GM21619 (cell line): Measurements from ENCODE around the gene AMIGO1.
"Not testable (repeated sequence)": the region's sequence is repeated elsewhere in the genome, so short reads cannot be mapped to it uniquely, and the experiment has no call there.

Source experiments
- ATAC-seq: cut with Tn5 transposase; IDR thresholded peaks from one replicate; pipeline ENCODE4 v1.9.1; 2021; ENCODE audit not compliant: unreplicated experiment

Gene AMIGO1

GRCh38 chr1:109485001-109485400 is 24.5 kb downstream of the AMIGO1 start:
- ATAC-seq, result no peak

- no peak for ATAC-seq
Measured at GRCh38 chr1:109484519-109484975, 25.0 kb downstream of the AMIGO1 start.

- peak; percentile 72 for ATAC-seq
Measured at GRCh38 chr1:109483672-109484518, 25.6 kb downstream of the AMIGO1 start, which contains the start of gene ATXN7L2. Gene ATXN7L2 (plus strand): TSS chr1:109483905. CDS start chr1:109483954, 49 bp downstream.

- peak; percentile 24 for ATAC-seq
Measured at GRCh38 chr1:109482791-109483671, 26.5 kb downstream of the AMIGO1 start.

- ATAC-seq, result no peak
Measured at GRCh38 chr1:109482242-109482641, 27.3 kb downstream of the AMIGO1 start.

GRCh38 chr1:109481646-109482045 is 27.9 kb downstream of the AMIGO1 start:
- ATAC-seq, result no peak

- no peak for ATAC-seq
Measured at GRCh38 chr1:109479901-109480300, 29.6 kb downstream of the AMIGO1 start.

GRCh38 chr1:109479311-109479710 is 30.2 kb downstream of the AMIGO1 start:
- ATAC-seq, result no peak

GRCh38 chr1:109478806-109479205 is 30.7 kb downstream of the AMIGO1 start:
- ATAC-seq, result no peak

GRCh38 chr1:109477821-109478220 is 31.7 kb downstream of the AMIGO1 start:
- ATAC-seq, result no peak

- ATAC-seq, result no peak
Measured at GRCh38 chr1:109476825-109477224, 32.7 kb downstream of the AMIGO1 start.

GRCh38 chr1:109475261-109475660 is 34.3 kb downstream of the AMIGO1 start:
- no peak for ATAC-seq

- ATAC-seq, result no peak
Measured at GRCh38 chr1:109474697-109475096, 34.8 kb downstream of the AMIGO1 start.

GRCh38 chr1:109473284-109474057 is 36.1 kb downstream of the AMIGO1 start:
- ATAC-seq, result not testable (repeated sequence)

GRCh38 chr1:109472779-109473178 is 36.7 kb downstream of the AMIGO1 start:
- ATAC-seq, result no peak

- ATAC-seq, result no peak
Measured at GRCh38 chr1:109470245-109470644, 39.3 kb downstream of the AMIGO1 start.

GRCh38 chr1:109468903-109469302 is 40.6 kb downstream of the AMIGO1 start:
- no peak for ATAC-seq

- ATAC-seq, result no peak
Measured at GRCh38 chr1:109468061-109468460, 41.5 kb downstream of the AMIGO1 start.

GRCh38 chr1:109467301-109467777 is 42.2 kb downstream of the AMIGO1 start:
- ATAC-seq, result no peak

GRCh38 chr1:109466452-109467300 is 42.9 kb downstream of the AMIGO1 start, which contains the start of gene SYPL2:
Gene SYPL2 (plus strand): TSS chr1:109466546. CDS start chr1:109466844, 298 bp downstream.
- ATAC-seq, result no peak
